ENCODE results near the gene GDI2.
A peak's percentile ranks its signal among the peaks of the same experiment; 100 is the strongest.
"Not testable (repeated sequence)": the region's sequence is repeated elsewhere in the genome, so short reads cannot be mapped to it uniquely, and the experiment has no call there.

The GDI2 gene

DNA sequence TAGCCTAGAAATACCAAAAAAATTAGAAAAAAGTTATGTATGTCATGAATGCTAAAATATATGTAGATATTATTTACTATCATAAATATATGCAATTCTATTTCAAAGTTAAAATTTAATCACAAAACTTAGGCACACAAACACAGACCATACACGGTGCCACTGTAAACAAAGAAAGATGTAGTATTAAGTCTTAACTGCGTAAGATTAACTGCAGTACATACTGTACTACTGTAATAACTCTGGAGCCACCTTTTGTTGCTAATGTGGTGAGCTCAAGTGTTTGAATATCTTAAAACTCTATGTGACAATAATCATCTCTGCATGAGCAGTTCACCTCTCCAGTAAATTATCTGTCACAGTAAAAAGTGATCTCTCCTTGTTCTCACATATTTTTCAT, 23.6 kb downstream of the GDI2 start:
- no CpG with 5 or more reads among the region's 2 CpGs for WGBS (ENCODE audit: insufficient coverage)
- H3K27me3 ChIP-seq (replicated peaks in 2 of 5; ENCODE audit: control insufficient read depth in 4 of 5, insufficient read depth in 5 of 5, low read length in 4 of 5), result no peaks in the 10 kb centered on the region
- H3K9me3 ChIP-seq (ENCODE audit: control extremely low read depth in 1 of 5, control insufficient read depth in 4 of 5, insufficient read depth in 2 of 5, low read depth in 1 of 5, low read length in 4 of 5), result peaks cover 0 to 2% (median under 1%) of the 10 kb centered on the region in 5 experiments
- peaks cover 24 to 92% (median 59%) of the 10 kb centered on the region in 4 experiments for H3K36me3 ChIP-seq (ENCODE audit: control insufficient read depth in 4 of 4, insufficient read depth in 4 of 4, low read length in 3 of 4)
- POLR2A ChIA-PET, result no interaction called here
- DNase-seq, result no peak
- no peak overlapping the region for H3K27ac ChIP-seq (ENCODE audit: insufficient read depth in 1 of 2, low read depth in 1 of 2, low read length in 2 of 2, poor library complexity in 1 of 2, severe bottlenecking in 2 of 2)
- CTCF ChIA-PET, result no interaction called here
- H3K4me3 ChIP-seq (ENCODE audit: control insufficient read depth in 1 of 7, extremely low read depth in 1 of 7, insufficient read depth in 4 of 7, low read depth in 2 of 7, low read length in 6 of 7), result no peak overlapping the region
- H3K4me1 ChIP-seq (ENCODE audit: control extremely low read depth in 1 of 4, control insufficient read depth in 4 of 4, insufficient read depth in 4 of 4, low read length in 3 of 4), result no peaks in the 10 kb centered on the region

DNA sequence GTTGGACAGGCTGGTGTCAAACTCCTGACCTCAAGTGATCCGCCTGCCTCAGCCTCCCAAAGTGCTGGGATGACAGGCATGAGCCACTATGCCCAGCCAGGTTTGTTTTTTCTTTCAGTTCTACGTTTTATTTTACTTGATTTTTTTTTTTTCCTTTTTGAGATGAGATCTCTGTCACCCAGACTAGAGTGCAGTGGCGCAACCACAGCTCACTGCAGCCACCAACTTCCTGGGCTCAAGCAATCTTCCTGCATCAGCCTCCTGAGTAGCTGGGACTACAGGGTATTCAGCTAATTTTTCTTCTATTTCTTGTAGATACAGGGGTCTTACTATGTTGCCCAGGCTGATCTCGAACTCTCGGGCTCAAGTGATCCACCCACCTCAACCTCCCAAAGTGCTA, 24.3 kb downstream of the GDI2 start:
- CTCF ChIA-PET, result interaction anchor here (1.4 kb wide), 1 partner anchor 13 kb away, joined by 3 read pairs; no protein-coding TSS in a partner anchor
- no peak for DNase-seq

DNA sequence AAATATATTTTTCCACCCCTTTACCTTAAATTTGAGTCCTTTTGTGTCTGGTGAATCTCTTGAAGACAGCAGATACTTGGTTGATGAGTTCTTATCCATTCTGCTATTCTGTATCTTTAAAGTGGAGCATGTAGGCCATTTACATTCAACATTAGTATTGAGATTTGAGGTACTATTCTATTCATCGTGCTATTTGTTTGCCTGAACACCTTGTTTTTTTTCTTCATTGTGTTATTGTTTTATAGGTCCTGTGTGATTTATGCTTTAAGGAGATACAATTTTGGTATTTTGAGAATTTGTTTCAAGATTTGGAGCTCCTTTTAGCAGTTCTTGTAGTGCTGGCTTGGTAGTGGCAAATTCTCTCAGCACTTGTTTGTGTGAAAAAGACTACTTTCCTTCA, 29.9 kb downstream of the GDI2 start:
- Histone ChIP-seq H3K4me3 (ENCODE audit: control insufficient read depth in 1 of 7, extremely low read depth in 1 of 7, insufficient read depth in 4 of 7, low read depth in 2 of 7, low read length in 6 of 7) (no peak overlapping the region), H3K4me1 (ENCODE audit: control extremely low read depth in 1 of 4, control insufficient read depth in 4 of 4, insufficient read depth in 4 of 4, low read length in 3 of 4) (no peaks in the 10 kb centered on the region), H3K9me3 (ENCODE audit: control extremely low read depth in 1 of 5, control insufficient read depth in 4 of 5, insufficient read depth in 2 of 5, low read depth in 1 of 5, low read length in 4 of 5) (peaks cover 0 to 22% (median 10%) of the 10 kb centered on the region in 5 experiments), H3K27ac (ENCODE audit: insufficient read depth in 1 of 2, low read depth in 1 of 2, low read length in 2 of 2, poor library complexity in 1 of 2, severe bottlenecking in 2 of 2) (no peak overlapping the region), H3K36me3 (ENCODE audit: control insufficient read depth in 4 of 4, insufficient read depth in 4 of 4, low read length in 3 of 4) (peaks cover 38 to 77% (median 52%) of the 10 kb centered on the region in 4 experiments), H3K27me3 (replicated peaks in 2 of 5; ENCODE audit: control insufficient read depth in 4 of 5, insufficient read depth in 5 of 5, low read length in 4 of 5) (no peaks in the 10 kb centered on the region)
- POLR2A ChIA-PET, result interaction anchor here (0.6 kb wide), 1 partner anchor 1111 kb away, joined by 3 read pairs; no protein-coding TSS in a partner anchor
- DNase-seq, result no peak
- WGBS (ENCODE audit: insufficient coverage), result no CpG with 5 or more reads among the region's 1 CpG
- CTCF ChIA-PET, result interaction anchor here (1.6 to 2.1 kb wide), 2 partner anchors 9 to 11 kb away, joined by 3 to 7 read pairs; no protein-coding TSS in a partner anchor

More for the DNA sequence above, 24.3 kb downstream of the GDI2 start:
- Histone ChIP-seq H3K4me1 (ENCODE audit: control extremely low read depth in 1 of 4, control insufficient read depth in 4 of 4, insufficient read depth in 4 of 4, low read length in 3 of 4) (no peaks in the 10 kb centered on the region), H3K9me3 (ENCODE audit: control extremely low read depth in 1 of 5, control insufficient read depth in 4 of 5, insufficient read depth in 2 of 5, low read depth in 1 of 5, low read length in 4 of 5) (peaks cover 0 to 8% (median 4%) of the 10 kb centered on the region in 5 experiments), H3K27ac (ENCODE audit: insufficient read depth in 1 of 2, low read depth in 1 of 2, low read length in 2 of 2, poor library complexity in 1 of 2, severe bottlenecking in 2 of 2) (no peak overlapping the region), H3K4me3 (ENCODE audit: control insufficient read depth in 1 of 7, extremely low read depth in 1 of 7, insufficient read depth in 4 of 7, low read depth in 2 of 7, low read length in 6 of 7) (no peak overlapping the region), H3K27me3 (replicated peaks in 2 of 5; ENCODE audit: control insufficient read depth in 4 of 5, insufficient read depth in 5 of 5, low read length in 4 of 5) (no peaks in the 10 kb centered on the region), H3K36me3 (ENCODE audit: control insufficient read depth in 4 of 4, insufficient read depth in 4 of 4, low read length in 3 of 4) (peaks cover 26 to 93% (median 63%) of the 10 kb centered on the region in 4 experiments)
- 100% methylated on average over 5 of the region's 5 CpGs for WGBS (ENCODE audit: insufficient coverage)
- POLR2A ChIA-PET, result no interaction called here

DNA sequence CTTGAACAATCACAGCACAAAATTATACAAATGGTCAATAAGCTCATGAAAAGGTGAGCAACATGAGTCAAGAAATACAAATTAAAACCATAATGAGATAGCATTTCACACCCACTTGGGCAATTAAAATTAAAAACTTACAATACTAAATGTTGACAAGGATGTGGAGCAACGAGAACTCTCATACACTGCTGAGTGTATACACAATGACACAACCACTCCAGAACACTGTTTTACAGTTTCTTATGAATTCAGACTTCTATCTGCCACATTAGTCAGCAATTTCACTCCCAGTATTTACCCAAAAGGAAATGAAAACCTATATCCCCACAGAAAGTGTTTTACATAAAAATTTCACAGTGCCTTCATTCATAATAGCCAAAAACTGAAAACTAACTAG, 31.1 kb downstream of the GDI2 start:
- peaks cover 0 to 22% (median 10%) of the 10 kb centered on the region in 5 experiments for H3K9me3 ChIP-seq (ENCODE audit: control extremely low read depth in 1 of 5, control insufficient read depth in 4 of 5, insufficient read depth in 2 of 5, low read depth in 1 of 5, low read length in 4 of 5)
- no peak for DNase-seq
- no peaks in the 10 kb centered on the region for H3K27me3 ChIP-seq (replicated peaks in 2 of 5; ENCODE audit: control insufficient read depth in 4 of 5, insufficient read depth in 5 of 5, low read length in 4 of 5)
- no peak overlapping the region for H3K27ac ChIP-seq (ENCODE audit: insufficient read depth in 1 of 2, low read depth in 1 of 2, low read length in 2 of 2, poor library complexity in 1 of 2, severe bottlenecking in 2 of 2)
- H3K4me3 ChIP-seq (ENCODE audit: control insufficient read depth in 1 of 7, extremely low read depth in 1 of 7, insufficient read depth in 4 of 7, low read depth in 2 of 7, low read length in 6 of 7), result no peak overlapping the region
- ChIA-PET POLR2A (interaction anchor here (0.6 kb wide), 1 partner anchor 9 kb away, joined by 3 read pairs; no protein-coding TSS in a partner anchor), CTCF (no interaction called here)
- no CpG with 5 or more reads among the region's 1 CpG for WGBS (ENCODE audit: insufficient coverage)
- H3K4me1 ChIP-seq (ENCODE audit: control extremely low read depth in 1 of 4, control insufficient read depth in 4 of 4, insufficient read depth in 4 of 4, low read length in 3 of 4), result peaks cover 0 to 3% (median 1%) of the 10 kb centered on the region in 4 experiments
- peaks cover 38 to 69% (median 48%) of the 10 kb centered on the region in 4 experiments for H3K36me3 ChIP-seq (ENCODE audit: control insufficient read depth in 4 of 4, insufficient read depth in 4 of 4, low read length in 3 of 4)

DNA sequence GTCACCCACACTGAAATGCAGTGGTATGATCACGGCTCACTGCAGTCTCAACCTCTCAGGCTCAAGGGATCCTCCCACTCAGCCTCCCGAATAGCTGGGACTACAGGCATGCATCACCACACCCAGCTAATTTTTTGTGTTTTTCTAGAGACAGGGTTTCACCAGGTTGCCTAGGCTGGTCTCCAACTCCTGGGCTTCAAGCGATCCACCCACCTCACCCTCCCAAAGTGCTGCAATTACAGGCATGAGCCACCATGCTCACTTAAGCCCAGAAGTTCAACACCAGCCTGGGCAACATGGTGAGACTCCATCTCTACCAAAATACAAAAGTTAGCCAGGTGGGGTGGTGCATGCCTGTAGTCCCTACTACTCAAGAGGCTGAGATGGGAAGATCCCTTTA, 33.5 kb downstream of the GDI2 start:
- WGBS (ENCODE audit: insufficient coverage), result no CpG with 5 or more reads among the region's 3 CpGs
- ChIA-PET CTCF (no interaction called here), POLR2A (no interaction called here)
- Histone ChIP-seq H3K27ac (ENCODE audit: insufficient read depth in 1 of 2, low read depth in 1 of 2, low read length in 2 of 2, poor library complexity in 1 of 2, severe bottlenecking in 2 of 2) (no peak overlapping the region), H3K36me3 (ENCODE audit: control insufficient read depth in 4 of 4, insufficient read depth in 4 of 4, low read length in 3 of 4) (peaks cover 23 to 63% (median 40%) of the 10 kb centered on the region in 4 experiments), H3K4me1 (ENCODE audit: control extremely low read depth in 1 of 4, control insufficient read depth in 4 of 4, insufficient read depth in 4 of 4, low read length in 3 of 4) (peaks cover 0 to 27% (median 12%) of the 10 kb centered on the region in 4 experiments), H3K27me3 (replicated peaks in 2 of 5; ENCODE audit: control insufficient read depth in 4 of 5, insufficient read depth in 5 of 5, low read length in 4 of 5) (no peaks in the 10 kb centered on the region), H3K9me3 (ENCODE audit: control extremely low read depth in 1 of 5, control insufficient read depth in 4 of 5, insufficient read depth in 2 of 5, low read depth in 1 of 5, low read length in 4 of 5) (peaks cover 0 to 21% (median 9%) of the 10 kb centered on the region in 5 experiments), H3K4me3 (ENCODE audit: control insufficient read depth in 1 of 7, extremely low read depth in 1 of 7, insufficient read depth in 4 of 7, low read depth in 2 of 7, low read length in 6 of 7) (no peak overlapping the region)
- no peak for DNase-seq

DNA sequence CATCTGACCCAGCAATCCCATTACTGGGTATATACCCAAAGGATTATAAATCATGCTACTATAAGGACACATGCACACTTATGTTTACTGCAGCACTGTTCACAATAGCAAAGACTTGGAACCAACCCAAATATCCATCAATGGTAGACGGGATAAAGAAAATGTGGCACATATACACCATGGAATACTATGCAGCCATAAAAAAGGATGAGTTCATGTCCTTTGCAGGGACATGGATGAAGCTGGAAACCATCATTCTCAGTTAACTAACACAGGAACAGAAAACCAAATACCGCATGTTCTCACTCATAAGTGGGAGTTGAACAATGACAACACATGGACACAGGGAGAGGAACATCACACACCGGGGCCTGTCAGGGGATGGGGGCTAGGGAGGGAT, 35.5 kb downstream of the GDI2 start:
- H3K27ac ChIP-seq (ENCODE audit: insufficient read depth in 1 of 2, low read depth in 1 of 2, low read length in 2 of 2, poor library complexity in 1 of 2, severe bottlenecking in 2 of 2); H3K9me3 ChIP-seq (ENCODE audit: control extremely low read depth in 1 of 5, control insufficient read depth in 4 of 5, insufficient read depth in 2 of 5, low read depth in 1 of 5, low read length in 4 of 5); CTCF ChIA-PET; DNase-seq; H3K4me3 ChIP-seq (ENCODE audit: control insufficient read depth in 1 of 7, extremely low read depth in 1 of 7, insufficient read depth in 4 of 7, low read depth in 2 of 7, low read length in 6 of 7); POLR2A ChIA-PET; H3K27me3 ChIP-seq (replicated peaks in 2 of 5; ENCODE audit: control insufficient read depth in 4 of 5, insufficient read depth in 5 of 5, low read length in 4 of 5): not testable (repeated sequence)
- Histone ChIP-seq H3K36me3 (ENCODE audit: control insufficient read depth in 4 of 4, insufficient read depth in 4 of 4, low read length in 3 of 4) (peaks cover 13 to 64% (median 35%) of the 10 kb centered on the region in 4 experiments), H3K4me1 (ENCODE audit: control extremely low read depth in 1 of 4, control insufficient read depth in 4 of 4, insufficient read depth in 4 of 4, low read length in 3 of 4) (peaks cover 0 to 28% (median 12%) of the 10 kb centered on the region in 4 experiments)
- WGBS (ENCODE audit: insufficient coverage), result no CpG with 5 or more reads among the region's 3 CpGs

DNA sequence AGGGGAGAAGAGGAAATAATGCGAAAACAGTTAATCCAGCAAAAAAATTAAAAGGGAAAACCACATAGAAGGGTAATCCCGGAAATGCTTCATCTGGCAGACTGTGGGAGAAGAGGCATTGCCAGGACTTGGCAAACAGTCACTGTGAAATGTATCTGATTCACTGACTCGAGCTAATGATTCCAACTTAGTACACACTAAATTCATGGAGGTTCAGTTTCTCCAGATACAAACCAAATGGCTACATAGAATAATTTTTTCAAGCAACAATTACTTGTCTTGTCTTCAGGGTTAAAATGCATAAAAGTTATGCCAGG, 36.4 kb downstream of the GDI2 start:
- H3K36me3 ChIP-seq (ENCODE audit: control insufficient read depth in 4 of 4, insufficient read depth in 4 of 4, low read length in 3 of 4), result peaks cover 11 to 64% (median 32%) of the 10 kb centered on the region in 4 experiments
- no peaks in the 10 kb centered on the region for H3K9me3 ChIP-seq (ENCODE audit: control extremely low read depth in 1 of 5, control insufficient read depth in 4 of 5, insufficient read depth in 2 of 5, low read depth in 1 of 5, low read length in 4 of 5)
- CTCF ChIA-PET, result interaction anchor here (0.9 to 1.2 kb wide), 2 partner anchors 10 to 13 kb away, joined by 3 read pairs; no protein-coding TSS in a partner anchor
- 67% methylated on average over 3 of the region's 3 CpGs for WGBS (ENCODE audit: insufficient coverage)
- H3K27ac ChIP-seq (ENCODE audit: insufficient read depth in 1 of 2, low read depth in 1 of 2, low read length in 2 of 2, poor library complexity in 1 of 2, severe bottlenecking in 2 of 2), result peak overlapping the region in 1 of 2 experiments; percentile 38
- peaks cover 0 to 28% (median 12%) of the 10 kb centered on the region in 4 experiments for H3K4me1 ChIP-seq (ENCODE audit: control extremely low read depth in 1 of 4, control insufficient read depth in 4 of 4, insufficient read depth in 4 of 4, low read length in 3 of 4)
- no peak for DNase-seq
- POLR2A ChIA-PET, result interaction anchor here (0.7 kb wide), 1 partner anchor 104 kb away, joined by 3 read pairs; no protein-coding TSS in a partner anchor
- no peak overlapping the region for H3K4me3 ChIP-seq (ENCODE audit: control insufficient read depth in 1 of 7, extremely low read depth in 1 of 7, insufficient read depth in 4 of 7, low read depth in 2 of 7, low read length in 6 of 7)
- no peaks in the 10 kb centered on the region for H3K27me3 ChIP-seq (replicated peaks in 2 of 5; ENCODE audit: control insufficient read depth in 4 of 5, insufficient read depth in 5 of 5, low read length in 4 of 5)
